Endodermal cell (in vitro differentiated cells): ENCODE results near the gene TPCN2. TPM values are rescaled to one million over a fixed set of nuclear protein-coding genes. Genes with fewer than 3 reads are reported as not detected.
"Not testable (repeated sequence)": the region's sequence is repeated elsewhere in the genome, so short reads cannot be mapped to it uniquely, and the experiment has no call there.

Experiments
- DNase-seq: peaks from one replicate; pipeline ENCODE4 v3.0.0-alpha.2; 2017
- H3K27ac ChIP-seq: 2 replicates; pipeline ENCODE4 v1.5.1; 2013; ENCODE audit warnings: mild to moderate bottlenecking, low read depth, low read length, moderate library complexity
- H3K27me3 ChIP-seq: 2 replicates; pipeline ENCODE4 v1.6.1; 2013; ENCODE audit warnings: mild to moderate bottlenecking, low read length, moderate library complexity; ENCODE audit not compliant: insufficient read depth, control insufficient read depth, poor library complexity, severe bottlenecking
- H3K36me3 ChIP-seq: 2 replicates; pipeline ENCODE4 v1.7.0; 2013; ENCODE audit warnings: mild to moderate bottlenecking, low read length, moderate library complexity; ENCODE audit not compliant: control insufficient read depth, insufficient read depth
- H3K4me1 ChIP-seq: one replicate; pipeline ENCODE4 v1.7.0; 2013; ENCODE audit warnings: low read length; ENCODE audit not compliant: control insufficient read depth, insufficient read depth
- H3K4me3 ChIP-seq: 2 replicates; pipeline ENCODE4 v1.5.1; 2013; ENCODE audit warnings: mild to moderate bottlenecking, low read length, moderate library complexity
- H3K9ac ChIP-seq: 2 replicates; pipeline ENCODE4 v1.6.1; 2013; ENCODE audit warnings: mild to moderate bottlenecking, low read length, moderate library complexity; ENCODE audit not compliant: poor library complexity, severe bottlenecking; ENCODE audit errors: extremely low read depth
- H3K9me3 ChIP-seq: 2 replicates; pipeline ENCODE4 v1.6.1; 2013; ENCODE audit warnings: mild to moderate bottlenecking, low read length, moderate library complexity; ENCODE audit not compliant: control insufficient read depth
- H3K27ac Mint-ChIP-seq: 2 replicates; pipeline ENCODE4 v1.8.0; 2020; ENCODE audit warnings: mixed read lengths
- H3K27me3 Mint-ChIP-seq: 2 replicates; pipeline ENCODE4 v1.8.0; 2021; ENCODE audit warnings: mild to moderate bottlenecking, mixed read lengths; ENCODE audit not compliant: insufficient read depth
- H3K36me3 Mint-ChIP-seq: 2 replicates; pipeline ENCODE4 v1.8.0; 2020; ENCODE audit warnings: low read depth, mixed read lengths
- H3K4me1 Mint-ChIP-seq: 2 replicates; pipeline ENCODE4 v1.8.0; 2020; ENCODE audit warnings: mixed read lengths
- H3K4me3 Mint-ChIP-seq: 2 replicates; pipeline ENCODE4 v1.8.0; 2020; ENCODE audit warnings: mild to moderate bottlenecking, moderate library complexity, mixed read lengths
- H3K9me3 Mint-ChIP-seq: 2 replicates; pipeline ENCODE4 v1.8.0; 2020; ENCODE audit warnings: mild to moderate bottlenecking, mixed read lengths
- WGBS, 2 experiments: methylation state at CpG; one replicate each; pipeline versions ENCODE4 v1.1.5 to v1.1.7; 2013; ENCODE audit warnings: missing lambda C conversion rate in 2 of 2, mixed read lengths in 1 of 2; ENCODE audit not compliant: insufficient coverage in 1 of 2, insufficient read length in 1 of 2; 5-methylcytosine and 5-hydroxymethylcytosine counted together
- total RNA-seq, 2 donors: library from RNA; stranded (reverse); fragmentation: NEBNext Ultra II Directional in 1 of 2; extraction: Animal tissue kit (Norgen Biotek cat#: 25700) in 1 of 2; gene quantifications; 2 replicates in 1 of 2; 3 replicates in 1 of 2; pipeline ENCODE4 v1.2.1, GENCODE V29; 2021
- TF ChIP-seq, protein P1 (sequence below): fragments of 200-600 bp; sonication (generic); conservative IDR thresholded peaks from 2 replicates; pipeline ENCODE4 v1.5.0; 2021; ENCODE audit warnings: antibody characterized with exemption, mild to moderate bottlenecking

TPCN2 gene
- total RNA-seq, 2 donors from 2014 or later, result 20.7 to 27.9 TPM

DNA sequence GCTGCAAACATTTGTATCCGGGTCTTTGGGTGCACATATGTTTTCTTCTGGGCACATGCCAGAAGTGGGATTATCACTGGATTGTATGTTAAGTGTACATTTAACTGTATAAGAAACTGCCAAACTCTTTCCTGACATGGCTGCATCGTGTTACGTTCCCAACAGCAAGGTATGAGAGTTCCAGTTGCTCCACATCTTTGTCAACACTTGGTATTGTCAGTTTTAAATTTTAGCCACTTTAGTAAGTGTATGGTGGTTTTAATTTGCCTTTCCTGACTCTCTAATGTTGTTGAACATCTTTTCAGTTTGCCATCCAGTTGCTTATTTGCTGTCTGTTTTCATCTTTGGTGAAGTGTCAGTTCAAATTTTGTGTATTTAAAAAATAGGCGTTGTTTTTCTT lies 84.5 kb downstream of the TPCN2 start:
- Histone ChIP-seq H3K4me1 (no peaks in the 10 kb centered on the region), H3K27me3 (no peaks in the 10 kb centered on the region), H3K27ac (no peak overlapping the region), H3K4me3 (no peak overlapping the region), H3K36me3 (no peaks in the 10 kb centered on the region), H3K9me3 (peaks cover 18% of the 10 kb centered on the region), H3K9ac (no peak overlapping the region)
- TF ChIP-seq, protein P1, sequence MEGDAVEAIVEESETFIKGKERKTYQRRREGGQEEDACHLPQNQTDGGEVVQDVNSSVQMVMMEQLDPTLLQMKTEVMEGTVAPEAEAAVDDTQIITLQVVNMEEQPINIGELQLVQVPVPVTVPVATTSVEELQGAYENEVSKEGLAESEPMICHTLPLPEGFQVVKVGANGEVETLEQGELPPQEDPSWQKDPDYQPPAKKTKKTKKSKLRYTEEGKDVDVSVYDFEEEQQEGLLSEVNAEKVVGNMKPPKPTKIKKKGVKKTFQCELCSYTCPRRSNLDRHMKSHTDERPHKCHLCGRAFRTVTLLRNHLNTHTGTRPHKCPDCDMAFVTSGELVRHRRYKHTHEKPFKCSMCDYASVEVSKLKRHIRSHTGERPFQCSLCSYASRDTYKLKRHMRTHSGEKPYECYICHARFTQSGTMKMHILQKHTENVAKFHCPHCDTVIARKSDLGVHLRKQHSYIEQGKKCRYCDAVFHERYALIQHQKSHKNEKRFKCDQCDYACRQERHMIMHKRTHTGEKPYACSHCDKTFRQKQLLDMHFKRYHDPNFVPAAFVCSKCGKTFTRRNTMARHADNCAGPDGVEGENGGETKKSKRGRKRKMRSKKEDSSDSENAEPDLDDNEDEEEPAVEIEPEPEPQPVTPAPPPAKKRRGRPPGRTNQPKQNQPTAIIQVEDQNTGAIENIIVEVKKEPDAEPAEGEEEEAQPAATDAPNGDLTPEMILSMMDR, result no peak
- Mint-ChIP-seq H3K27ac (no peak overlapping the region), H3K9me3 (peaks cover 25% of the 10 kb centered on the region), H3K27me3 (peaks cover 2% of the 10 kb centered on the region), H3K36me3 (peaks cover 5% of the 10 kb centered on the region), H3K4me1 (peaks cover 3% of the 10 kb centered on the region), H3K4me3 (no peak overlapping the region)
- DNase-seq, result no peak
- 85 to 97% methylated on average over 4 of the region's 4 CpGs for WGBS, 2 experiments

DNA sequence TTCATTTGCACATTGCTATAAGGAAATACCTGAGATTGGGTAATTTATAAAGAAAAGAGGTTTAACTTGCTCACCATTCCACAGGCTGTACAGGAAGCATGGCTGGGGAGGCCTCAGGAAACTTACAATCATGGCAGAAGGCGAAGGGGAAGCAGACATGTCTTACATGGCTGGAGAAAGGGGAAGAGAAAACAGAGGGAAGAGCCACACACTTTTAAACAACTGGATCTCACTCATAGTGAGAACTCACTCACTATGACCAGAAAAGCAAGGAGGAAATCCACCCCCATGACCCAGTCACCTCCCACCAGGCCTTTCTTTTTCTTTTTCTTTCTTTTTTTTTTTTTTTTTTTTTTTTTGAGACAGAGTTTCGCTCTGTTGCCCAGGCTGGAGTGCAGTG lies 85.5 kb downstream of the TPCN2 start:
- H3K27ac Mint-ChIP-seq, H3K27me3 Mint-ChIP-seq, DNase-seq, H3K36me3 Mint-ChIP-seq, H3K4me3 ChIP-seq, H3K27ac ChIP-seq, H3K4me1 ChIP-seq, H3K36me3 ChIP-seq, H3K4me1 Mint-ChIP-seq, H3K4me3 Mint-ChIP-seq, H3K27me3 ChIP-seq, H3K9ac ChIP-seq: not testable (repeated sequence)
- H3K9me3 ChIP-seq, result peaks cover 10% of the 10 kb centered on the region
- peaks cover 18% of the 10 kb centered on the region for H3K9me3 Mint-ChIP-seq
- WGBS, 2 experiments, result 95% methylated on average over 2 of the region's 2 CpGs; no CpG with 5 or more reads in 1 of the 2 experiments

DNA sequence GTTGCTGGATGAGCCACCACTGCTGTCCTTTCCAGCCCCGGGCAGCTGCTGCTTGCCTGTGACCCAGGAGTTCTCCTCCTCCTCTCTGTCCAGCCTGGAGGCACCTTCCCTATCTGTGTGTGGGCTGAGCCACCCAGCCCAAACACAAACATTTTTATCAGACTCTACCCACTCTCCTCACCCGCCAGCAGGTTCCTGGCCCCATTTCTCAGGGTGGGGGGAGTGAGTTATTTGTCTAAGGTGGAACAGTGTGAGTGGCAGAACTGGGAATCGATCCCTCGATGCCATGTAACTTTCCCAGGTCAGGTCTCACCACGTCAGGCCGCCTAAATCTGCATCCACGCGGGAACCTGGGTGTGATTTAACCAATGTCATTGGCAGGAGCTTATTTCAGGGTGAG lies 86.2 kb downstream of the TPCN2 start:
- H3K27me3 Mint-ChIP-seq, result peaks cover 2% of the 10 kb centered on the region
- H3K4me3 Mint-ChIP-seq, result no peak overlapping the region
- no peak overlapping the region for H3K27ac Mint-ChIP-seq
- peaks cover 18% of the 10 kb centered on the region for H3K9me3 Mint-ChIP-seq
- H3K4me1 ChIP-seq, result no peaks in the 10 kb centered on the region
- peaks cover 5% of the 10 kb centered on the region for H3K36me3 Mint-ChIP-seq
- 89 to 93% methylated on average over 7 to 8 of the region's 8 CpGs for WGBS, 2 experiments
- no peaks in the 10 kb centered on the region for H3K27me3 ChIP-seq
- H3K4me3 ChIP-seq, result no peak overlapping the region
- TF ChIP-seq, protein P1, result no peak
- peaks cover 6% of the 10 kb centered on the region for H3K4me1 Mint-ChIP-seq
- H3K27ac ChIP-seq, result no peak overlapping the region
- no peak for DNase-seq
- H3K9me3 ChIP-seq, result peaks cover 10% of the 10 kb centered on the region
- no peaks in the 10 kb centered on the region for H3K36me3 ChIP-seq
- H3K9ac ChIP-seq, result no peak overlapping the region
